Inflammatory macrophage treated with lipopolysaccharide for 4 hours (primary cell): ENCODE measurements around the gene TBCK.

Experiments
- DNase-seq: peaks from one replicate; pipeline ENCODE4 v3.0.0-alpha.2; 2020

The TBCK gene

GRCh38 chr4:106105697-106106096 is 210.3 kb downstream of the TBCK start:
- no peak for DNase-seq

DNA sequence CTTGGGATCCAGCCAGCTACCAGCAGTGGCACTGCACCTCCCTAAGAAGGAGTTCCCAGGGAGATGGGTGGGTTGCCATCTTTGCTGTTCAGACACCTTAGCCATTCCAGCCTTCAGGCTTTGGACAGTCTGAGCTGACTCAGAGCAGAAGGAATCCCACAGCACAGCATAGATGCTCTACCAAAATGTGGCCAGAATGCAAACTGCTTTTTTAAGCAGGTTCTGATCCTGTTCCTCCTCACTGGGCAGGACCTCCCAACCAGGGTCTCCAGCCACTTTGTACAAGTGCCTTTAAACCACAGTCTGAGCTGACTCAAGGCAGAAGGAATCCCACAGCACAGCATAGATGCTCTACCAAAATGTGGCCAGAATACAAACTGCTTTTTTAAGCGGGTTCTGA is 211.7 kb downstream of the TBCK start:
- DNase-seq = no peak

GRCh38 chr4:106096454-106096853 is 219.6 kb downstream of the TBCK start:
- DNase-seq = no peak

- no peak for DNase-seq
Observed at GRCh38 chr4:106095408-106095807, 220.6 kb downstream of the TBCK start.

GRCh38 chr4:106092361-106093040 is 223.5 kb downstream of the TBCK start:
- DNase-seq = no peak

DNA sequence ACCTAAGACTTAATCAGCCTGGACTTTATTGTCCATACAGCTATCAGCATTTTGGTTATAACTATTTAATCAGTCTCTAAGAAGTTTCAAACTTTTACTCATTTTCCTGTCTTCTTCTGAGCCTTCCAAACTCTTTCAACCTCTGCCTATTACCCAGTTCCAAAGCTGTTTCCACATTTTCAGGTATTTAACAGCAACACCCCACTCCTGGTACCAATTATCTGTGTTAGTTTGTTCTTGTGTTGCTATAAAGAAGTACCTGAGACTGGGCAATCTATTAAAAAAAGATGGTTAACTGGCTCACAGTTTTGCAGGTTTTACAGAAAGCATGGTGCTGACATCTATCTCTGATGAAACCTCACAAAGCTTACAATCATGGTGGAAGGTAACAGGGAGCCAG is 225.2 kb downstream of the TBCK start:
- DNase-seq = no peak

- DNase-seq = no peak
Observed at GRCh38 chr4:106083065-106083464, 232.9 kb downstream of the TBCK start.

GRCh38 chr4:106080376-106080775 is 235.6 kb downstream of the TBCK start:
- DNase-seq = no peak

DNA sequence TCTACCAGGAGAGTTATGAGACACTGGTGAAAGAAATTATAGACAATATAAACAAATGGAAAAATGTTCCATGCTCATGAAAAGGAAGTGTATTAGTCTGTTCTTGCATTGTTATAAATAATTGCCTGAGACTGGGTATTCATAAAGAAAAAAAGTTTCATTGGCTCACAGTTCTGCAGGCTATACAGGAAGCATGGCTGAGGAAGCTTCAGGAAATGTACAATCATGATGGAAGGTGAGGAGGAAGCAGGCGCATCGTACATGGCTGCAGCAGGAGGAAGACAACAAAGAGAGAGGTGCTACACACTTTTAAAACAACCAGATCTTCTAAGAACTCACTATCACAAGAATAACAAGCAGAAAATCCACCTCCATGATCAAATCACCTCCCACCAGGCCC is 236.4 kb downstream of the TBCK start:
- DNase-seq = no peak

DNA sequence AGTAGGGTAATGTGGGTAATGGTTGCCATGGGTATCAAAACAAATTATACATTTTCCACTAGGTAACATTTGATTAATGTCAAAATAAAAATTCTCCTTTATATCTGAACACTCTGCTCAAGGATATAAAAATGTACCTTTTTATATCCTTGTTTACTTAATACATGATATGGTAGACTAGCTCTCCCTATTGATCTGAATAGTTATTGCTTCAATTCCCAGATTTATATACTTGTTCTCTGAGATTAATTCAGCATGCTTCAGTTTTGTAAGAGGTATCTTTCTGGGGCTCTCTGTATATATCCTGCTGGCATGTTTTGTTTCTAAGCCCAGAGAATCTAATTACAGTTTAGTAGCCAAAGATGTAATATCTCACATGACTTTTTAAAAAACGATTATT is 251.0 kb downstream of the TBCK start:
- no peak for DNase-seq

GRCh38 chr4:106063009-106063408 is 253.0 kb downstream of the TBCK start:
- DNase-seq = no peak

DNA sequence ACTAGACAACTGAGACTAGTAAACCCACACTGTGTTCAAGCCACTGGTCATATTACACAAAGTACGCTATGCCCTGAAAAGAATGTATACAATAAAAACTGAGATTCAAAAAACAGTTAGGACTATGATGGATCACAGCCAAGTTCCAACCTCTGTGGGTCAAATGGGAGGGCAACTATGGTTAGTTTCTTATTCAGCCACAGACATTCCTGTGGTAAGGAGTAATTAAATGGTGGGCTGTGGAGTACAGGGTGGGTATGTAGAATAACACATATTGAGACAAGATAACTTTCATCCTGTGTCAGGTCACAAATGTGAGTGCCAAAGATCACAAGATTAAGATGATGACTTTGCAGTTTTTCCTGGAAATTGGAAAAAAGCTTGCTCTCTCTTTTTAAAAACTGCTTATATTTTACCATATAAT is 253.5 kb downstream of the TBCK start:
- no peak for DNase-seq

- no peak for DNase-seq
Observed at GRCh38 chr4:106058921-106059320, 257.1 kb downstream of the TBCK start.

GRCh38 chr4:106056914-106057313 is 259.1 kb downstream of the TBCK start:
- DNase-seq = no peak

GRCh38 chr4:106051514-106051913 is 264.5 kb downstream of the TBCK start:
- no peak for DNase-seq

GRCh38 chr4:106049490-106049889 is 266.5 kb downstream of the TBCK start:
- DNase-seq = no peak

GRCh38 chr4:106048250-106048971 is 267.6 kb downstream of the TBCK start:
- DNase-seq = no peak

DNA sequence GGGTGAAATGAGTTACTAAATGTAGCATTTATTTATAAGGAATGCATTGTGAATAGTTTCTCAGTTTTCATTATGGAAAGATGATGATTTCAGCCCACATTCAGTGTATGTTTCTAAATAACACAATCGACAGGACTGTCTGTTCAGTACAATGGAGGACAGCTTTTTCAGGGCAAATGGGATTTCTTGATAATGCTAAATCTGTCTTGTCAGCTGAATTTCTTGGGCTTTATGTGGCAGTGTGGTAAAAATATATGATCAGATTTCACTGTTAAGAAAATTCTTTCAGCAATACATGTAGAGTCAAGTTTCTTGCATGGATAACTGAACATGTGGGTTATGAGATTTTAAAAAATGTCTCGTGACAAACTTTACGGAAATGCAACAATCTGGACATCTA is 269.9 kb downstream of the TBCK start:
- no peak for DNase-seq

DNA sequence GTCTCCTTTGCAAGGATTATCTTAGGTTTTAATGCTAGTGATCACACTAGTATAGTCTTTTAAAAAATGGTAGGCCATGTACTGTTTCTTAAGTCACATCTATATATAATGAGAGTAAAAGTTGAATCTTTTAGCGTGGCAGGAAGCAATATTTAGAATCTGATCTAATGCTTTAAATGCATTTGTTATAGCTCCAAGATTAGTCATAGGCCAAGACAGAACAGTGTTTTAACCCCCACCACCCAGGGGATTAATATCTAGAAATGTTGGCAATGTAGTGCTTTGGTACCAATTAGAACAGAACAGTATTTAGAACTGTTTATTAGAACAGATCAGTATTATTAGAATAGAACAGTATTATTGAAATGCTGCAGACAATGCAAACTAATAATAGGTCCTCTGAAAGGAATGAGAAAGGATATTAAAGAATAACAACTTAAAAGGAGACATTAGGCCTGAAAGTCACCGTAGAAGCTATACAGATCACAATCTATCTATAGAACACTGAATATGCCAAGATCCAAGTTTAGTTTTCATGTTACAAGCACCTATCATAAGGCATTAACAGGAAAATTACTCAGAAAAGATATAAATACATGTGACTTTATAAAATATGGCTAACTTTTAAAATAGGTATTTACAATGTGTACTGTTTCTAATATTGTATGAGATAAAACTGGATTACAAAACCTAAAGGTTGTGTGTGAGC is 274.6 kb downstream of the TBCK start:
- no peak for DNase-seq

- DNase-seq = no peak
Observed at GRCh38 chr4:106039796-106040195, 276.2 kb downstream of the TBCK start.

- DNase-seq = no peak
Observed at GRCh38 chr4:106038908-106039307, 277.1 kb downstream of the TBCK start.

GRCh38 chr4:106038012-106038411 is 278.0 kb downstream of the TBCK start:
- DNase-seq = no peak

DNA sequence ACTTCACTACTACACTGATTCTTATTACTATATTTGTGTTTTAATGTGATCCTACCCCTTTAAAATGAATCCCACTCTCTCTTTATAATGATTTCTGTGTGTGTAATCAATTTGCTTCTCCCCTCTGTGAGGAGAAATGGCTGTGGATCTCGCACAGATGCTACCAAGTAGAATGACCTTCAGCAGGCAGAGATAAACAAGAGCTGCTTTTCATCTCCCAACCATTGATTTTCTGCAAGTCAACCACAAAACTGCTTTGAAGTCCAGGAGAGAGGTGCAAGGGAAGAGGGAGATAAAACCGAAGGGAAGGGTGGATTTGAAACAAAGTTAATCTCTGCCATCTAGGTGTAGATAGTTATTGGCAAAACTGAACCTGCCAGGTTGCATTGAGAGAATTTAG is 279.2 kb downstream of the TBCK start:
- no peak for DNase-seq

DNA sequence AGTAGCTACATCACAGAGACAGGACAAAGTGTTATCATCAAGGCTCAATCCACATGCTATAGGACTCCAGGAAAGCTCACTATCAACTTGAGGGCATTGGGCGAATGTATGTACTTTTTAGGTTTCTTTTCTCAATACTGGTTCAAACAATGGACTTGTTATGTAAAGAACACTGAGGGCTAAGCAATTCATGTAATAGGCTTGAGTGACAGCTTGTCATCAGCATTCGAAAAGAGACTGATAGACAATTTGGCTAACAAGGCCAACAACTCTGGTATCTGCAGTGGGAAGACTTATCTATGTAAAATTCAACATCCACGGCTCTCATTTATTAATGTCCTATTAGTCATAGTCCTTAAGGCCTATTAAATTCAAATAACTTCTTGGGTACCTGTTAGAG is 279.7 kb downstream of the TBCK start:
- DNase-seq = no peak
